DLD1 (cell line): ENCODE measurements around the gene NVL.

Source experiments
- in situ Hi-C: cut with HindIII; loops from 2 replicates; pipeline ENCODE4 v1.10.0; 2017; ENCODE audit warnings: low sequenced_read_pairs

NVL gene

GRCh38 chr1:224289396-224289795, 40.6 kb downstream of the NVL start:
- in situ Hi-C loops = no loop called here

GRCh38 chr1:224287714-224288113, 42.3 kb downstream of the NVL start:
- in situ Hi-C loops = no loop called here

GRCh38 chr1:224282140-224282539, 47.8 kb downstream of the NVL start:
- in situ Hi-C loops = no loop called here

- in situ Hi-C loops = no loop called here
These were observed 53.0 kb downstream of the NVL start for GRCh38 chr1:224276771-224277487.

GRCh38 chr1:224274970-224275626, 54.9 kb downstream of the NVL start:
- in situ Hi-C loops = no loop called here

GRCh38 chr1:224273641-224274040, 56.3 kb downstream of the NVL start:
- in situ Hi-C loops = no loop called here

- in situ Hi-C loops = no loop called here
These were observed 58.9 kb downstream of the NVL start for GRCh38 chr1:224271106-224271505.

- in situ Hi-C loops = no loop called here
These were observed 62.0 kb downstream of the NVL start for GRCh38 chr1:224267925-224268324.

- in situ Hi-C loops = no loop called here
These were observed 62.8 kb downstream of the NVL start for GRCh38 chr1:224266915-224267856.

GRCh38 chr1:224266105-224266914, 63.7 kb downstream of the NVL start:
- in situ Hi-C loops = no loop called here

- in situ Hi-C loops = no loop called here
These were observed 65.7 kb downstream of the NVL start for GRCh38 chr1:224264321-224264720.

- in situ Hi-C loops = no loop called here
These were observed 67.5 kb downstream of the NVL start for GRCh38 chr1:224262373-224263054.

GRCh38 chr1:224259986-224260385, 70.0 kb downstream of the NVL start:
- in situ Hi-C loops = no loop called here

GRCh38 chr1:224258351-224258750, 71.6 kb downstream of the NVL start:
- in situ Hi-C loops = no loop called here

- in situ Hi-C loops = no loop called here
These were observed 73.3 kb downstream of the NVL start for GRCh38 chr1:224256640-224257039.

GRCh38 chr1:224253721-224254120, 76.3 kb downstream of the NVL start:
- in situ Hi-C loops = no loop called here

GRCh38 chr1:224252479-224252878, 77.5 kb downstream of the NVL start:
- in situ Hi-C loops = no loop called here

- in situ Hi-C loops = no loop called here
These were observed 78.2 kb downstream of the NVL start for GRCh38 chr1:224251741-224252146.

GRCh38 chr1:224245188-224245587, 84.8 kb downstream of the NVL start:
- in situ Hi-C loops = no loop called here

GRCh38 chr1:224238756-224239155, 91.2 kb downstream of the NVL start:
- in situ Hi-C loops = no loop called here
